Tibial artery (tissue), 4 donors: ENCODE results near the gene LIX1L.

Experiments used
- DNase-seq, 2 donors: peaks; one replicate each; pipeline ENCODE4 v3.0.0-alpha.2; 2019
- H3K27ac ChIP-seq, 2 donors: fragments of 200-600 bp; sonication (generic) in 1 of 2; 1 replicate in 1 of 2; 2 replicates in 1 of 2; pipeline ENCODE4 v1.5.1; 2018 to 2019; ENCODE audit warnings: mild to moderate bottlenecking in 1 of 2
- H3K27me3 ChIP-seq, 2 donors: fragments of 200-600 bp; sonication (generic) in 1 of 2; one replicate each; pipeline versions ENCODE4 v1.5.1 to v1.6.0; 2016 to 2019
- H3K36me3 ChIP-seq, 3 donors: fragments of 200-600 bp; sonication (generic) in 2 of 3; one replicate each; pipeline ENCODE4 v1.5.1; 2016 to 2019; ENCODE audit warnings: mild to moderate bottlenecking in 2 of 3
- H3K4me1 ChIP-seq, 4 donors: fragments of 200-600 bp; sonication (generic) in 2 of 4; 1 replicate in 3 of 4; 2 replicates in 1 of 4; pipeline ENCODE4 v1.5.1; 2016 to 2019
- H3K4me3 ChIP-seq, 2 donors: fragments of 200-600 bp; sonication (generic) in 1 of 2; 1 replicate in 1 of 2; 2 replicates in 1 of 2; pipeline ENCODE4 v1.5.1; 2018 to 2019; ENCODE audit warnings: mild to moderate bottlenecking in 2 of 2
- H3K9me3 ChIP-seq, 3 donors: fragments of 200-600 bp; sonication (generic) in 1 of 3; one replicate each; pipeline ENCODE4 v1.5.1; 2016 to 2019
- CTCF ChIP-seq, 2 experiments: fragments of 200-600 bp in 1 of 2; fragments of 450-650 bp in 1 of 2; IDR thresholded peaks; one replicate each; pipeline ENCODE4 v1.5.1; 2017 to 2019; ENCODE audit warnings: antibody characterized with exemption in 2 of 2, mild to moderate bottlenecking in 1 of 2, moderate library complexity in 1 of 2
- intact Hi-C: fragments of 100-400 bp; cut with DNase I; formaldehyde crosslinking; loops from one replicate; pipeline ENCODE4 v1.15.0; 2023; ENCODE audit warnings: low total_unique reads

The LIX1L gene

GRCh38 chr1:145993618-145994390, 36.0 kb upstream of the LIX1L start:
- DNase-seq: peak in 1 of 2 donors; percentile 46
- intact Hi-C loops: no loop called here
- peaks cover 0 to 52% (median 36%) of the 10 kb centered on the region in 4 donors for H3K4me1 ChIP-seq
- peaks cover 31 to 38% (median 36%) of the 10 kb centered on the region in 3 donors for H3K36me3 ChIP-seq
- H3K27me3 ChIP-seq: no peaks in the 10 kb centered on the region
- H3K27ac ChIP-seq: peak overlapping the region; percentile 85 to 90
- peak overlapping the region; percentile 68 to 77 for H3K4me3 ChIP-seq
- no peak for TF ChIP-seq CTCF (IDR thresholded peaks at IDR 0.05)
- H3K9me3 ChIP-seq: no peaks in the 10 kb centered on the region

DNA sequence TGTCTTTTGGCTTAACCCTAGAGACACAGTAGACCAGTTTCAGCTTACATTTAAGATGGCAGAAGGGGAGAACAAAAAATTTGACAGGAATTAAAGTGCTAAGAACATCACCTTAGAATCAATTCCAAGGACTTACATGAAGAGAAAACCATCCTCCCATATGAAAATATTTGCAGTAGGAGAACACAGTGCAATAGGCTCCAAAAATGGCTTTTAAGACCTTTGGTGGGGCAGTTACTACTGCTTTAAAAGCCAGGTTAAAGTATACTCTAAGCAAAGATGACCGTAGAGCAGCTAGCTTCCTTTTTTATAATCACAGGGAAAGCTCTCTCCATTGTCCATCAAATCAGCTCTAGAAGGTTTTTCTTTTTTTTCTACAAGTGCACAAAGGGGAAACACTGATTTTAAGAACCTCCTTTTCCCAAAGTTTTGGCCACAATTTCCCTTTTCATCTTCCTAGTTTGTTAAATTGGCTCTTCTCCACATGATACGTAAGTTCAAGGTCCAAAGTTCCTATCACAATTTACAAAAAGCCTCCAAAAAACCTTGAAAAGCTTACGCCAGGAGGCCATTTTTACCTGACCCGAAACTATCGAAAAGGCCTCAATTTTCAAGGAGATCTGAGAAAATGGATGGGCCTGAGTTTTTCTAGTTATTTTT, 35.3 kb upstream of the LIX1L start:
- Histone ChIP-seq H3K4me1 (peaks cover 0 to 44% (median 30%) of the 10 kb centered on the region in 4 donors), H3K36me3 (peaks cover 31 to 38% (median 36%) of the 10 kb centered on the region in 3 donors), H3K9me3 (no peaks in the 10 kb centered on the region), H3K27me3 (no peaks in the 10 kb centered on the region), H3K27ac (peak overlapping the region; percentile 85 to 90), H3K4me3 (peak overlapping the region; percentile 68 to 77)
- TF ChIP-seq CTCF (IDR thresholded peaks at IDR 0.05): no peak
- intact Hi-C loops: no loop called here
- no peak for DNase-seq

DNA sequence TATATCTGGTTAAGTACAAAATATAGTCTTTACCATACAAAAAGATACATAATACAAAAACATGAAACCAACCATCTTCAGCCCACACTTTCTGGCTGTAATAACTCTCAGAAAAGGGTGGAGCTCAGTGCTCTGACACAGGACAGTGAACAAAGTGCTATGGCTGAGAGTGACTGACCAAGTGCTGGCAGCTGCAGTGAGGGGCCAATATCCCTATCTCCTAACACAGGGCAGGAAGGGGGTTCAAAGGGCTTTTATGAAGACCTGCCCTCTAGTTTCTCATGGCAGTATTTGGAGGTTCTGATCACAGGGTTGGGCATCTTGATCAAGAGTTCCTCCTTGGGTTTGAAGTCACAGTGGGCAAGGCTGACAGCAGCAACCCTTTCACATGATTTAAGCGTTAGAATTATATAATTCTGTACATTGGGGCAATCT, 34.7 kb upstream of the LIX1L start:
- H3K4me3 ChIP-seq: peak overlapping the region; percentile 68 to 77
- peak; percentile 20 to 41 for DNase-seq
- H3K4me1 ChIP-seq: peaks cover 0 to 39% (median 27%) of the 10 kb centered on the region in 4 donors
- no peak for TF ChIP-seq CTCF (IDR thresholded peaks at IDR 0.05)
- H3K36me3 ChIP-seq: peaks cover 31 to 38% (median 36%) of the 10 kb centered on the region in 3 donors
- H3K9me3 ChIP-seq: no peaks in the 10 kb centered on the region
- intact Hi-C loops: no loop called here
- no peaks in the 10 kb centered on the region for H3K27me3 ChIP-seq
- peak overlapping the region; percentile 85 to 90 for H3K27ac ChIP-seq

- peaks cover 31 to 38% (median 36%) of the 10 kb centered on the region in 3 donors for H3K36me3 ChIP-seq
- H3K4me3 ChIP-seq: peak overlapping the region; percentile 68 to 77
- no peak for DNase-seq
- H3K27ac ChIP-seq: peak overlapping the region; percentile 85 to 90
- H3K9me3 ChIP-seq: no peaks in the 10 kb centered on the region
- intact Hi-C loops: no loop called here
- no peaks in the 10 kb centered on the region for H3K27me3 ChIP-seq
- TF ChIP-seq CTCF (IDR thresholded peaks at IDR 0.05): no peak
- peaks cover 0 to 32% (median 21%) of the 10 kb centered on the region in 4 donors for H3K4me1 ChIP-seq
These were observed 34.1 kb upstream of the LIX1L start for GRCh38 chr1:145991735-145992412.

DNA sequence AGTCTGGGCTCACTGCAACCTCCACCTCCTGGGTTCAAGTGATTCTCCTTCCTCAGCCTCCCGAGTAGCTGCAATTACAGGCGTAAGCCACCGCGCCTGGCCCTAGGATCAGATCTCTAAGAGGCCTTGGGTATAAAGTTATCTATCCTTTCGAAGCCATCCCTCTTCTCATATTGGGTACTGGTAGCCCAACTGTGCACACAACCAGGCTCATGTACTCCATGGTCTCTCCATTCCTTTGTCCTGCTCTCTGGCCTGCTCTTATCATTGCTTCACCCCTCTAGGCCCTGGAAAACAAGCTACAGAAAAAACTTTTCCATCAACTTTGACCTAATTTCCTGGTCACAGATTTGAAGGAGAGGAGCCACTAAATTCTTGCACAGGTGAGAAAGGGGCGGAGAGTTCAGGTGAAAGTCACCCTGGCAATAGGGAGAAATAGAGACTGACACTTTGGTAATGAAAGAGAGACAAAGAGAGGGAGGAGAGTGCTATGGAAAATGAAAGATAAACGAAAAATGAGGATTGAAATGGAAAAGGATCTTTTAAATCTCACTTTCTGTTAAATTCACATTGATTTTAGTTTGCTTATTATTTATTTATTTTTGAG, 32.5 kb upstream of the LIX1L start:
- intact Hi-C loops: no loop called here
- Histone ChIP-seq H3K36me3 (peaks cover 30 to 34% (median 31%) of the 10 kb centered on the region in 3 donors), H3K27me3 (no peaks in the 10 kb centered on the region), H3K4me1 (peaks cover 0 to 47% (median 32%) of the 10 kb centered on the region in 4 donors), H3K9me3 (no peaks in the 10 kb centered on the region), H3K4me3 (no peak overlapping the region), H3K27ac (peak overlapping the region; percentile 1 to 15)
- no peak for TF ChIP-seq CTCF (IDR thresholded peaks at IDR 0.05)
- DNase-seq: peak in 1 of 2 donors; percentile 57
